Tibial artery (tissue), 4 donors: ENCODE measurements around the gene SH3RF3.

Experiments
- DNase-seq, 2 donors: peaks; one replicate each; pipeline ENCODE4 v3.0.0-alpha.2; 2019
- H3K27ac ChIP-seq, 2 donors: fragments of 200-600 bp; sonication (generic) in 1 of 2; 1 replicate in 1 of 2; 2 replicates in 1 of 2; pipeline ENCODE4 v1.5.1; 2018 to 2019; ENCODE audit warnings: mild to moderate bottlenecking in 1 of 2
- H3K27me3 ChIP-seq, 2 donors: fragments of 200-600 bp; sonication (generic) in 1 of 2; one replicate each; pipeline versions ENCODE4 v1.5.1 to v1.6.0; 2016 to 2019
- H3K36me3 ChIP-seq, 3 donors: fragments of 200-600 bp; sonication (generic) in 2 of 3; one replicate each; pipeline ENCODE4 v1.5.1; 2016 to 2019; ENCODE audit warnings: mild to moderate bottlenecking in 2 of 3
- H3K4me1 ChIP-seq, 4 donors: fragments of 200-600 bp; sonication (generic) in 2 of 4; 1 replicate in 3 of 4; 2 replicates in 1 of 4; pipeline ENCODE4 v1.5.1; 2016 to 2019
- H3K4me3 ChIP-seq, 2 donors: fragments of 200-600 bp; sonication (generic) in 1 of 2; 1 replicate in 1 of 2; 2 replicates in 1 of 2; pipeline ENCODE4 v1.5.1; 2018 to 2019; ENCODE audit warnings: mild to moderate bottlenecking in 2 of 2
- H3K9me3 ChIP-seq, 3 donors: fragments of 200-600 bp; sonication (generic) in 1 of 3; one replicate each; pipeline ENCODE4 v1.5.1; 2016 to 2019
- CTCF ChIP-seq, 2 experiments: fragments of 200-600 bp in 1 of 2; fragments of 450-650 bp in 1 of 2; IDR thresholded peaks; one replicate each; pipeline ENCODE4 v1.5.1; 2017 to 2019; ENCODE audit warnings: antibody characterized with exemption in 2 of 2, mild to moderate bottlenecking in 1 of 2, moderate library complexity in 1 of 2
- intact Hi-C: fragments of 100-400 bp; cut with DNase I; formaldehyde crosslinking; loops from one replicate; pipeline ENCODE4 v1.15.0; 2023; ENCODE audit warnings: low total_unique reads

SH3RF3 gene

GRCh38 chr2:109234355-109234754, 105.3 kb downstream of the SH3RF3 start:
- no peak for DNase-seq
- intact Hi-C loops, result no loop called here
- H3K27ac ChIP-seq, result no peak overlapping the region
- H3K36me3 ChIP-seq, result no peaks in the 10 kb centered on the region
- H3K4me1 ChIP-seq, result peaks cover 0 to 59% (median 28%) of the 10 kb centered on the region in 4 donors
- no peak overlapping the region for H3K4me3 ChIP-seq
- H3K27me3 ChIP-seq, result no peaks in the 10 kb centered on the region
- no peak for TF ChIP-seq CTCF (IDR thresholded peaks at IDR 0.05)
- no peaks in the 10 kb centered on the region for H3K9me3 ChIP-seq

- Histone ChIP-seq H3K9me3 (no peaks in the 10 kb centered on the region), H3K27ac (no peak overlapping the region), H3K36me3 (no peaks in the 10 kb centered on the region), H3K4me1 (peaks cover 0 to 66% (median 33%) of the 10 kb centered on the region in 4 donors), H3K27me3 (no peaks in the 10 kb centered on the region), H3K4me3 (no peak overlapping the region)
- intact Hi-C loops, result no loop called here
- TF ChIP-seq CTCF (IDR thresholded peaks at IDR 0.05), result no peak
- DNase-seq, result no peak
Measured at GRCh38 chr2:109236147-109236546, 107.1 kb downstream of the SH3RF3 start.

GRCh38 chr2:109237792-109238191, 108.8 kb downstream of the SH3RF3 start:
- no peak for DNase-seq
- peaks cover 9 to 77% (median 47%) of the 10 kb centered on the region in 4 donors for H3K4me1 ChIP-seq
- no peaks in the 10 kb centered on the region for H3K36me3 ChIP-seq
- H3K4me3 ChIP-seq, result no peak overlapping the region
- H3K27ac ChIP-seq, result no peak overlapping the region
- no peak for TF ChIP-seq CTCF (IDR thresholded peaks at IDR 0.05)
- H3K9me3 ChIP-seq, result no peaks in the 10 kb centered on the region
- intact Hi-C loops, result no loop called here
- no peaks in the 10 kb centered on the region for H3K27me3 ChIP-seq

- Histone ChIP-seq H3K4me3 (no peak overlapping the region), H3K36me3 (no peaks in the 10 kb centered on the region), H3K4me1 (peaks cover 14 to 84% (median 55%) of the 10 kb centered on the region in 4 donors), H3K9me3 (no peaks in the 10 kb centered on the region), H3K27me3 (no peaks in the 10 kb centered on the region), H3K27ac (peak overlapping the region; percentile 27 to 28)
- TF ChIP-seq CTCF (IDR thresholded peaks at IDR 0.05), result no peak
- intact Hi-C loops, result no loop called here
- peak; percentile 85 to 87 for DNase-seq
Measured at GRCh38 chr2:109238580-109238979, 109.6 kb downstream of the SH3RF3 start.

- no peak overlapping the region for H3K4me3 ChIP-seq
- TF ChIP-seq CTCF (IDR thresholded peaks at IDR 0.05), result no peak
- intact Hi-C loops, result loop anchor here (10.0 kb wide), 2 partner anchors 75 to 85 kb away; no protein-coding TSS in a partner anchor
- peak overlapping the region; percentile 28 to 84 for H3K27ac ChIP-seq
- H3K36me3 ChIP-seq, result no peaks in the 10 kb centered on the region
- H3K27me3 ChIP-seq, result no peaks in the 10 kb centered on the region
- H3K9me3 ChIP-seq, result no peaks in the 10 kb centered on the region
- no peak for DNase-seq
- H3K4me1 ChIP-seq, result peaks cover 22 to 96% (median 66%) of the 10 kb centered on the region in 4 donors
Measured at GRCh38 chr2:109239720-109240119, 110.7 kb downstream of the SH3RF3 start.

- Histone ChIP-seq H3K36me3 (no peaks in the 10 kb centered on the region), H3K27ac (peak overlapping the region; percentile 72 to 84), H3K27me3 (no peaks in the 10 kb centered on the region), H3K4me1 (peaks cover 23 to 92% (median 63%) of the 10 kb centered on the region in 4 donors), H3K4me3 (no peak overlapping the region), H3K9me3 (no peaks in the 10 kb centered on the region)
- intact Hi-C loops, result loop anchor here (10.0 kb wide), 2 partner anchors 77 to 83 kb away; no protein-coding TSS in a partner anchor
- DNase-seq, result peak; percentile 59 to 78
- no peak for TF ChIP-seq CTCF (IDR thresholded peaks at IDR 0.05)
Measured at GRCh38 chr2:109242210-109242653, 113.2 kb downstream of the SH3RF3 start.
